Upper lobe of right lung (tissue), 1 donor: ENCODE measurements around the gene DEFB128. TPM values are rescaled to one million over a fixed set of nuclear protein-coding genes. Genes with fewer than 3 reads are reported as not detected.
A peak's percentile ranks its signal among the peaks of the same experiment; 100 is the strongest.

ENCODE experiments used
- ATAC-seq: fragments of 200-7000 bp; cut with Tn5 transposase; one replicate; pipeline ENCODE4 v1.9.1; 2020; ENCODE audit warnings: mild to moderate bottlenecking, moderate library complexity
- DNase-seq: peaks from one replicate; pipeline ENCODE4 v3.0.0-alpha.2; 2020
- H3K27ac ChIP-seq: fragments of 200-600 bp; one replicate; pipeline ENCODE4 v1.8.0; 2022
- H3K27me3 ChIP-seq: fragments of 200-600 bp; one replicate; pipeline ENCODE4 v1.8.0; 2022; ENCODE audit warnings: mild to moderate bottlenecking
- H3K36me3 ChIP-seq: fragments of 200-600 bp; one replicate; pipeline ENCODE4 v1.8.0; 2022
- H3K4me1 ChIP-seq: fragments of 200-600 bp; one replicate; pipeline ENCODE4 v1.8.0; 2022
- H3K4me3 ChIP-seq: fragments of 200-600 bp; one replicate; pipeline ENCODE4 v1.8.0; 2022; ENCODE audit warnings: mild to moderate bottlenecking
- H3K9me3 ChIP-seq: fragments of 200-600 bp; one replicate; pipeline ENCODE4 v1.8.0; 2022
- intact Hi-C: fragments of 100-400 bp; cut with DNase I; formaldehyde crosslinking; loops from one replicate; pipeline ENCODE4 v1.11.0; 2022
- total RNA-seq: library from RNA; stranded (reverse); fragmentation: NEBNext Ultra II Directional; extraction: Animal tissue kit (Norgen Biotek cat#: 25700); gene quantifications from one replicate; pipeline ENCODE4 v1.2.1, GENCODE V29; 2021
- TF ChIP-seq, protein P1 (sequence below): fragments of 200-600 bp; IDR thresholded peaks from one replicate; pipeline ENCODE4 v1.8.0; 2022; ENCODE audit warnings: antibody characterized with exemption
- donor health status: DM: no; HTN: yes; CAD: no; lungs with severe emphysema.

The DEFB128 gene
- total RNA-seq, 1 donor from 2014 or later, result not detected

DNA sequence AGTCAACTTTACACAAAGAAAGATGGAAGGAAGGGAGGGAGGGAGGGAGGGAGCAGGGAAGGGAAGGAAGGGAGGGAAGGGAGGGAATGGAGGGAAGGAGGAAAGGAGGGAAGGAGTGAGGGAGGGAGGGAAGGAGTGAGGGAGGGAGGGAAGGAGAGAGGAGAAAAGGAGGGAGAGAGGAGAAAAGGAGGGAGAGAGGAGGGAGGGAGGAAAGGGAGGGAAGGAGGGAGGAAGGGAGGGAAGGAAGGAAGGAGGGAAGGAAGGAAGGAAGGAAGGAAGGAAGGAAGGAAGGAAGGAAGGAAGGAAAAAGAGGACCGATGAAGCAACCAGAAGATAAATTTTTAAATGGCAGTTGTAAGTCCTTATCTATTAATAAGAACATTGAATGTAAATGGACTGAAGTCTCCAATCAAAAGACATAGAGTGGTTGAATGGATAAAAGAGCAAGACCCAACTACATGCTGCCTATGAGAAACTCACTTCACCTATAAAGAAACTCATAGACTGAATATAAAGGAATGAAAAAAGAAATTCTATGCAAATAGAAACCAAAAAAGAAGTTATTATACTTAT lies 31.8 kb upstream of the DEFB128 start:
- TF ChIP-seq, protein P1, sequence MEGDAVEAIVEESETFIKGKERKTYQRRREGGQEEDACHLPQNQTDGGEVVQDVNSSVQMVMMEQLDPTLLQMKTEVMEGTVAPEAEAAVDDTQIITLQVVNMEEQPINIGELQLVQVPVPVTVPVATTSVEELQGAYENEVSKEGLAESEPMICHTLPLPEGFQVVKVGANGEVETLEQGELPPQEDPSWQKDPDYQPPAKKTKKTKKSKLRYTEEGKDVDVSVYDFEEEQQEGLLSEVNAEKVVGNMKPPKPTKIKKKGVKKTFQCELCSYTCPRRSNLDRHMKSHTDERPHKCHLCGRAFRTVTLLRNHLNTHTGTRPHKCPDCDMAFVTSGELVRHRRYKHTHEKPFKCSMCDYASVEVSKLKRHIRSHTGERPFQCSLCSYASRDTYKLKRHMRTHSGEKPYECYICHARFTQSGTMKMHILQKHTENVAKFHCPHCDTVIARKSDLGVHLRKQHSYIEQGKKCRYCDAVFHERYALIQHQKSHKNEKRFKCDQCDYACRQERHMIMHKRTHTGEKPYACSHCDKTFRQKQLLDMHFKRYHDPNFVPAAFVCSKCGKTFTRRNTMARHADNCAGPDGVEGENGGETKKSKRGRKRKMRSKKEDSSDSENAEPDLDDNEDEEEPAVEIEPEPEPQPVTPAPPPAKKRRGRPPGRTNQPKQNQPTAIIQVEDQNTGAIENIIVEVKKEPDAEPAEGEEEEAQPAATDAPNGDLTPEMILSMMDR, result no peak
- Histone ChIP-seq H3K4me3 (no peak overlapping the region), H3K9me3 (no peaks in the 10 kb centered on the region), H3K4me1 (no peaks in the 10 kb centered on the region), H3K27me3 (peaks cover 22% of the 10 kb centered on the region), H3K27ac (no peak overlapping the region), H3K36me3 (no peaks in the 10 kb centered on the region)
- no peak for DNase-seq
- intact Hi-C loops, result no loop called here
- ATAC-seq, result no peak

GRCh38 chr20:219290-220115 lies 30.0 kb upstream of the DEFB128 start:
- no peak overlapping the region for H3K4me3 ChIP-seq
- ATAC-seq (peak; percentile 71), DNase-seq (no peak)
- TF ChIP-seq, protein P1, result peak; percentile 30
- H3K27me3 ChIP-seq, result peaks cover 22% of the 10 kb centered on the region
- H3K36me3 ChIP-seq, result no peaks in the 10 kb centered on the region
- intact Hi-C loops, result no loop called here
- no peaks in the 10 kb centered on the region for H3K4me1 ChIP-seq
- no peak overlapping the region for H3K27ac ChIP-seq
- H3K9me3 ChIP-seq, result no peaks in the 10 kb centered on the region

DNA sequence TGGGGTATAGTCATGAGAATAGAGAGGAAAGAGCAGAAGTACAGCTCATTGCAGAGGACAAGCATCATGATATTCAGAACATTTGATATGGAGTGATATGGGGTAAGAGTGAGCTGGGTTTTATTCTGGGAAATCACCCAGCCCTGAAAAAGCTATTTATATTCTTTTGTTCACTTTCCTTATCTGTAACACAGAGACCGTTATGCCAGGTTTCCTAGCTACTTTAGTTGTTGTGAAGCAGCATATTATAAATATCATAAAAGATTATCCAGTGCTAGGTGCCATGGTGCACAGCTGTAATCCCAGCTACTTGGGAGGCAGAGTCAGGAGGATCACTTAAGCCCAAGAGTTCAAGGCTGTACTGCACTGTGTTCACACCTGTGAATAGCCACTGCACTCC lies 27.8 kb upstream of the DEFB128 start:
- DNase-seq (no peak), ATAC-seq (no peak)
- peaks cover 20% of the 10 kb centered on the region for H3K27me3 ChIP-seq
- intact Hi-C loops, result no loop called here
- H3K4me3 ChIP-seq, result no peak overlapping the region
- TF ChIP-seq, protein P1, result no peak
- H3K9me3 ChIP-seq, result no peaks in the 10 kb centered on the region
- H3K27ac ChIP-seq, result no peak overlapping the region
- H3K36me3 ChIP-seq, result no peaks in the 10 kb centered on the region
- H3K4me1 ChIP-seq, result no peaks in the 10 kb centered on the region

GRCh38 chr20:215796-216195 lies 26.3 kb upstream of the DEFB128 start:
- no peak for ATAC-seq
- no peaks in the 10 kb centered on the region for H3K9me3 ChIP-seq
- intact Hi-C loops, result no loop called here
- no peaks in the 10 kb centered on the region for H3K36me3 ChIP-seq
- H3K27me3 ChIP-seq, result peaks cover 12% of the 10 kb centered on the region
- H3K4me3 ChIP-seq, result no peak overlapping the region
- DNase-seq, result no peak
- H3K27ac ChIP-seq, result no peak overlapping the region
- no peaks in the 10 kb centered on the region for H3K4me1 ChIP-seq
- TF ChIP-seq, protein P1, result no peak

DNA sequence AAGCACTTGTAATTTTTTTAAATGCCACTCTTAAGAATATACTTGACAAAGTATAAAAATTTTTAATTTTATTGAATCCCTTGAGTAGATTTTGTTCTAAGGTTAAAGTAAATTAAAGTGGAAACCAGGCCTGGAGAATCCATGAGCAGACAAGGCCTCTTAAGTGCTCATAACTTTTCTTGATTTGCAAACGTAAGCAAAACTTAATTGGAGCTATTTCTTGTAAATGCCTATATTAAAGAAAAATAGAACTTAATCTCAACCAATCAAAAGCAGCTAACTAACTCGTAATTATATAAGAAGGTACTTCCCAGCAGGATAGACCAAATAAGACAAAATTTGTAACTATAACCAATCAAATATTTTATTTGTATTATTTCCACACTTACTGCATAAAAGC lies 24.9 kb upstream of the DEFB128 start:
- Histone ChIP-seq H3K4me1 (no peaks in the 10 kb centered on the region), H3K4me3 (no peak overlapping the region), H3K27ac (no peak overlapping the region), H3K9me3 (no peaks in the 10 kb centered on the region), H3K27me3 (peaks cover 4% of the 10 kb centered on the region), H3K36me3 (no peaks in the 10 kb centered on the region)
- DNase-seq, result no peak
- intact Hi-C loops, result no loop called here
- no peak for ATAC-seq
- TF ChIP-seq, protein P1, result no peak
